Testis (tissue), 3 donors: Measurements from ENCODE around the gene ELOA. TPM values are rescaled to one million over a fixed set of nuclear protein-coding genes. Genes with fewer than 3 reads are reported as not detected.

Source experiments
- DNase-seq: peaks from one replicate; pipeline ENCODE4 v3.0.0-alpha.2; 2019
- H3K27ac ChIP-seq, 2 donors: fragments of 200-600 bp; sonication (generic); one replicate each; pipeline ENCODE4 v1.5.1; 2019
- H3K27me3 ChIP-seq: fragments of 200-600 bp; sonication (generic); one replicate; pipeline ENCODE4 v1.5.1; 2019
- H3K36me3 ChIP-seq: fragments of 200-600 bp; sonication (generic); one replicate; pipeline ENCODE4 v1.5.1; 2017; ENCODE audit warnings: low read depth; ENCODE audit errors: missing control alignments
- H3K4me1 ChIP-seq: fragments of 200-600 bp; sonication (generic); one replicate; pipeline ENCODE4 v1.5.1; 2019
- H3K4me3 ChIP-seq, 2 donors: fragments of 200-600 bp; sonication (generic); one replicate each; pipeline ENCODE4 v1.5.1; 2017 to 2019
- H3K9me3 ChIP-seq: fragments of 200-600 bp; sonication (generic); one replicate; pipeline ENCODE4 v1.5.1; 2017
- CTCF ChIP-seq, 3 experiments: fragments of 450-650 bp in 2 of 3; fragments of 200-600 bp in 1 of 3; sonication (generic) in 1 of 3; IDR thresholded peaks; one replicate each; pipeline ENCODE4 v1.5.1; 2016 to 2019; ENCODE audit warnings: antibody characterized with exemption in 3 of 3, mild to moderate bottlenecking in 2 of 3, moderate library complexity in 1 of 3
- POLR2A ChIP-seq: fragments of 450-650 bp; IDR thresholded peaks from one replicate; pipeline ENCODE4 v1.6.1; 2017; ENCODE audit warnings: antibody characterized with exemption, mild to moderate bottlenecking, moderate library complexity
- WGBS, 2 donors: methylation state at CpG; one replicate each; pipeline ENCODE4 v1.1.5; 2018; 5-methylcytosine and 5-hydroxymethylcytosine counted together
- intact Hi-C: fragments of 100-400 bp; cut with DNase I; formaldehyde crosslinking; loops from one replicate; pipeline ENCODE4 v1.15.1; 2023; ENCODE audit warnings: low total_unique reads
- polyA plus RNA-seq: library from polyadenylated mRNA; stranded (reverse); fragments of 350-450 nt; fragmentation: Illumina TruSeq; extraction: RNeasy Lipid Tissue Mini Kit (QIAGEN cat#74804); gene quantifications from one replicate; pipeline ENCODE4 v1.2.3, GENCODE V29; 2014; ENCODE audit warnings: low read depth, low replicate concordance; ENCODE audit not compliant: insufficient read depth
- total RNA-seq, 2 donors: library from RNA; depleted of rRNA; stranded (reverse); fragments of >200 nt; gene quantifications; one replicate each; pipeline ENCODE4 v1.2.3, GENCODE V29; 2016

ELOA gene
- total and polyA plus RNA-seq, 3 donors from 2014 or later = 38.7 to 51.3 (median 41.9) TPM

- WGBS, 2 donors = 7 to 47% methylated on average over 4 to 26 of the region's 28 CpGs
- peak; percentile 45 for DNase-seq
- H3K27ac ChIP-seq = peak overlapping the region; percentile 40 to 89
- H3K4me1 ChIP-seq = no peaks in the 10 kb centered on the region
- TF ChIP-seq POLR2A = no peak
- H3K27me3 ChIP-seq = no peaks in the 10 kb centered on the region
- H3K9me3 ChIP-seq = no peaks in the 10 kb centered on the region
- H3K4me3 ChIP-seq = peak overlapping the region; percentile 89 to 96
- H3K36me3 ChIP-seq = no peaks in the 10 kb centered on the region
- intact Hi-C loops = no loop called here
Measured at GRCh38 chr1:23742670-23743286, 493 bp upstream of the ELOA start.

- Histone ChIP-seq H3K4me1 (no peaks in the 10 kb centered on the region), H3K4me3 (no peak overlapping the region), H3K27ac (no peak overlapping the region), H3K36me3 (no peaks in the 10 kb centered on the region), H3K27me3 (no peaks in the 10 kb centered on the region), H3K9me3 (no peaks in the 10 kb centered on the region)
- intact Hi-C loops = no loop called here
- DNase-seq = no peak
- TF ChIP-seq CTCF (IDR thresholded peaks at IDR 0.05) = peak in 1 of 3 experiments; percentile 15
- TF ChIP-seq POLR2A = no peak
- WGBS, 2 donors = 53 to 69% methylated on average over 1 of the region's 1 CpG
Measured at GRCh38 chr1:23745515-23745914, 2.2 kb downstream of the ELOA start.

- no peak overlapping the region for H3K4me3 ChIP-seq
- DNase-seq = no peak
- TF ChIP-seq POLR2A (no peak), CTCF (IDR thresholded peaks at IDR 0.05) (no peak)
- 74 to 91% methylated on average over 3 of the region's 3 CpGs for WGBS, 2 donors
- H3K36me3 ChIP-seq = peaks cover 4% of the 10 kb centered on the region
- no peaks in the 10 kb centered on the region for H3K4me1 ChIP-seq
- H3K9me3 ChIP-seq = no peaks in the 10 kb centered on the region
- H3K27me3 ChIP-seq = no peaks in the 10 kb centered on the region
- intact Hi-C loops = no loop called here
- no peak overlapping the region for H3K27ac ChIP-seq
Measured at GRCh38 chr1:23748016-23748415, 4.7 kb downstream of the ELOA start.

GRCh38 chr1:23751050-23751814 lies 8.0 kb downstream of the ELOA start:
- peak; percentile 51 for DNase-seq
- intact Hi-C loops = no loop called here
- no peaks in the 10 kb centered on the region for H3K4me1 ChIP-seq
- peaks cover 4% of the 10 kb centered on the region for H3K36me3 ChIP-seq
- no peak overlapping the region for H3K27ac ChIP-seq
- no peaks in the 10 kb centered on the region for H3K9me3 ChIP-seq
- TF ChIP-seq POLR2A = no peak
- TF ChIP-seq CTCF (IDR thresholded peaks at IDR 0.05) = peak in 2 of 3 experiments; percentile 26 to 53
- H3K4me3 ChIP-seq = no peak overlapping the region
- no peaks in the 10 kb centered on the region for H3K27me3 ChIP-seq
- WGBS, 2 donors = 61 to 83% methylated on average over 9 to 11 of the region's 11 CpGs

GRCh38 chr1:23751815-23752200 lies 8.5 kb downstream of the ELOA start:
- no peak overlapping the region for H3K27ac ChIP-seq
- H3K4me1 ChIP-seq = no peaks in the 10 kb centered on the region
- no peak for TF ChIP-seq POLR2A
- no peak for TF ChIP-seq CTCF (IDR thresholded peaks at IDR 0.05)
- H3K4me3 ChIP-seq = no peak overlapping the region
- intact Hi-C loops = no loop called here
- H3K36me3 ChIP-seq = peaks cover 4% of the 10 kb centered on the region
- no peaks in the 10 kb centered on the region for H3K27me3 ChIP-seq
- H3K9me3 ChIP-seq = no peaks in the 10 kb centered on the region
- WGBS, 2 donors = 81 to 87% methylated on average over 4 of the region's 4 CpGs
- no peak for DNase-seq
